ENCODE data around the gene APAF1.

- TF ChIP-seq CTCF (IDR thresholded peaks at IDR 0.05; ENCODE audit: insufficient read depth, low read depth, low read length), result no peak
- TF ChIP-seq EZH2 (IDR thresholded peaks at IDR 0.05; ENCODE audit: insufficient read depth, low read length), result no peak
Measured at GRCh38 chr12:98644712-98645571, at the start of gene APAF1, which contains the start of gene IKBIP.

Measured in astrocyte (in vitro differentiated cells and primary cell).